ENCODE measurements around the gene HTR1E. TPM values are rescaled to one million over a fixed set of nuclear protein-coding genes. Genes with fewer than 3 reads are reported as not detected.
"Not testable (repeated sequence)": the region's sequence is repeated elsewhere in the genome, so short reads cannot be mapped to it uniquely, and the experiment has no call there.

Gene HTR1E
- total RNA-seq, 2 experiments from 2014 or later, result not detected

GRCh38 chr6:86913795-86914194, 23.5 kb upstream of the HTR1E start:
- Mint-ChIP-seq H3K4me1 (ENCODE audit: low read depth) (no peaks in the 10 kb centered on the region), H3K4me3 (no peak overlapping the region), H3K9me3 (no peaks in the 10 kb centered on the region), H3K27ac (no peak overlapping the region), H3K36me3 (ENCODE audit: low read depth) (no peaks in the 10 kb centered on the region), H3K27me3 (no peaks in the 10 kb centered on the region)
- TF ChIP-seq CTCF (IDR thresholded peaks at IDR 0.05), result no peak
- H3K27me3 ChIP-seq (ENCODE audit: control insufficient read depth in 1 of 2, insufficient read depth in 2 of 2, low read length in 2 of 2), result no peaks in the 10 kb centered on the region
- ChIA-PET CTCF (no interaction called here), POLR2A (no interaction called here)
- H3K27ac ChIP-seq (ENCODE audit: low read depth in 1 of 2, low read length in 2 of 2), result no peak overlapping the region
- ATAC-seq (ENCODE audit: poor library complexity), result no peak
- no peaks in the 10 kb centered on the region for H3K36me3 ChIP-seq (ENCODE audit: insufficient read depth, low read length)
- intact Hi-C loops (cut with DNase I, micrococcal nuclease), result no loop called here
- H3K9me3 ChIP-seq (ENCODE audit: control insufficient read depth in 1 of 2, insufficient read depth in 1 of 2, low read length in 2 of 2), result no peaks in the 10 kb centered on the region
- no peak for DNase-seq
- H3K4me3 ChIP-seq (ENCODE audit: low read length), result no peak overlapping the region
- H3K4me1 ChIP-seq (ENCODE audit: insufficient read depth, low read length), result no peaks in the 10 kb centered on the region

- Histone ChIP-seq H3K4me1 (ENCODE audit: insufficient read depth, low read length) (no peaks in the 10 kb centered on the region), H3K27ac (ENCODE audit: low read depth in 1 of 2, low read length in 2 of 2) (no peak overlapping the region), H3K36me3 (ENCODE audit: insufficient read depth, low read length) (no peaks in the 10 kb centered on the region), H3K4me3 (ENCODE audit: low read length) (no peak overlapping the region), H3K9me3 (ENCODE audit: control insufficient read depth in 1 of 2, insufficient read depth in 1 of 2, low read length in 2 of 2) (no peaks in the 10 kb centered on the region), H3K27me3 (ENCODE audit: control insufficient read depth in 1 of 2, insufficient read depth in 2 of 2, low read length in 2 of 2) (peaks cover 0 to 2% of the 10 kb centered on the region in 2 experiments)
- Mint-ChIP-seq H3K9me3 (no peaks in the 10 kb centered on the region), H3K27ac (no peak overlapping the region), H3K36me3 (ENCODE audit: low read depth) (no peaks in the 10 kb centered on the region), H3K4me3 (no peak overlapping the region), H3K27me3 (no peaks in the 10 kb centered on the region), H3K4me1 (ENCODE audit: low read depth) (no peaks in the 10 kb centered on the region)
- intact Hi-C loops (cut with DNase I, micrococcal nuclease), result no loop called here
- DNase-seq (no peak), ATAC-seq (ENCODE audit: poor library complexity) (no peak)
- CTCF ChIA-PET, result no interaction called here
- TF ChIP-seq CTCF (IDR thresholded peaks at IDR 0.05), result no peak
- POLR2A ChIA-PET, result no interaction called here
Measured at GRCh38 chr6:86916393-86916792, 20.9 kb upstream of the HTR1E start.

- H3K27me3 ChIP-seq (ENCODE audit: control insufficient read depth in 1 of 2, insufficient read depth in 2 of 2, low read length in 2 of 2); H3K9me3 Mint-ChIP-seq; H3K36me3 ChIP-seq (ENCODE audit: insufficient read depth, low read length); POLR2A ChIA-PET; DNase-seq; H3K4me1 ChIP-seq (ENCODE audit: insufficient read depth, low read length); H3K4me3 ChIP-seq (ENCODE audit: low read length); H3K27ac Mint-ChIP-seq; H3K27ac ChIP-seq (ENCODE audit: low read depth in 1 of 2, low read length in 2 of 2); H3K36me3 Mint-ChIP-seq (ENCODE audit: low read depth); CTCF ChIA-PET; intact Hi-C loops (cut with DNase I, micrococcal nuclease); H3K4me3 Mint-ChIP-seq; H3K27me3 Mint-ChIP-seq; ATAC-seq (ENCODE audit: poor library complexity); H3K4me1 Mint-ChIP-seq (ENCODE audit: low read depth); H3K9me3 ChIP-seq (ENCODE audit: control insufficient read depth in 1 of 2, insufficient read depth in 1 of 2, low read length in 2 of 2): not testable (repeated sequence)
Measured at GRCh38 chr6:86927138-86927537, 10.2 kb upstream of the HTR1E start.

- ATAC-seq (ENCODE audit: poor library complexity); DNase-seq; H3K4me3 ChIP-seq (ENCODE audit: low read length); H3K27me3 ChIP-seq (ENCODE audit: control insufficient read depth in 1 of 2, insufficient read depth in 2 of 2, low read length in 2 of 2); POLR2A ChIA-PET; H3K27me3 Mint-ChIP-seq; H3K27ac ChIP-seq (ENCODE audit: low read depth in 1 of 2, low read length in 2 of 2); H3K9me3 Mint-ChIP-seq; CTCF ChIA-PET; H3K4me3 Mint-ChIP-seq; H3K4me1 Mint-ChIP-seq (ENCODE audit: low read depth); H3K9me3 ChIP-seq (ENCODE audit: control insufficient read depth in 1 of 2, insufficient read depth in 1 of 2, low read length in 2 of 2); H3K27ac Mint-ChIP-seq; H3K36me3 ChIP-seq (ENCODE audit: insufficient read depth, low read length); H3K36me3 Mint-ChIP-seq (ENCODE audit: low read depth); H3K4me1 ChIP-seq (ENCODE audit: insufficient read depth, low read length); intact Hi-C loops (cut with DNase I, micrococcal nuclease): not testable (repeated sequence)
Measured at GRCh38 chr6:86927859-86928258, 9.5 kb upstream of the HTR1E start.

Measured in CD4-positive, alpha-beta T cell (primary cell).